GM12878 (cell line): ENCODE measurements around the gene XRCC4. TPM values are rescaled to one million over a fixed set of nuclear protein-coding genes. Genes with fewer than 3 reads are reported as not detected.

Experiments
- ATAC-seq: fragments of 200-7000 bp; cut with Tn5 transposase; 3 replicates; pipeline ENCODE4 v1.9.1; 2020; ENCODE audit warnings: mild to moderate bottlenecking, moderate library complexity
- BruUV-seq: library from RNA; stranded (reverse); fragments of 400-500 nt; replicated peaks from 2 replicates; lab custom pipeline; 2021; lab: Mats Ljungman, UMichigan
- CTCF ChIA-PET: fragments of 300-600 bp; sonication (Branson Sonifier 250); formaldehyde crosslinking; extraction: SDS; loops from one replicate; lab custom pipeline; 2021; ENCODE audit warnings: inconsistent platforms; lab: Yijun Ruan, JAX
- POLR2A ChIA-PET: fragments of 350-600 bp; formaldehyde crosslinking; extraction: SDS; loops from one replicate; lab custom pipeline; 2021; ENCODE audit warnings: inconsistent platforms; lab: Charles Lee
- RAD21 ChIA-PET: fragments of 300-600 bp; sonication (Branson Sonifier 250); formaldehyde crosslinking; loops from one replicate; lab custom pipeline; 2023; ENCODE audit warnings: antibody characterized with exemption; ENCODE audit not compliant: unreplicated experiment; lab: Charles Lee
- SMC1A ChIA-PET: fragments of 300-600 bp; sonication (Branson Sonifier 250); formaldehyde crosslinking; loops from one replicate; lab custom pipeline; 2023; ENCODE audit not compliant: unreplicated experiment, uncharacterized antibody; lab: Charles Lee
- DNase-seq: peaks from one replicate; pipeline ENCODE4 v3.0.0-alpha.2; 2011; ENCODE audit warnings: low read depth, low spot score
- FAIRE-seq: peaks from 3 replicates; lab custom pipeline; 2011; peaks lifted over from hg19 to GRCh38; lab: Jason Lieb, UNC
- H2AFZ ChIP-seq: 2 replicates; pipeline ENCODE4 v1.6.0; 2011; ENCODE audit warnings: low read depth, low read length, control low read depth; ENCODE audit not compliant: control insufficient read depth
- H3K27ac ChIP-seq: 2 replicates; pipeline ENCODE4 v1.5.1; 2011; ENCODE audit warnings: control low read depth; ENCODE audit not compliant: control insufficient read depth, insufficient read depth
- H3K27me3 ChIP-seq, 2 experiments: replicated peaks in 1 of 2; 2 replicates each; pipeline versions ENCODE4 v1.6.0 to v1.6.1; 2011; ENCODE audit warnings: low read length in 1 of 2; ENCODE audit not compliant: control insufficient read depth in 2 of 2, insufficient read depth in 2 of 2
- H3K36me3 ChIP-seq, 2 experiments: 2 replicates each; pipeline ENCODE4 v1.5.1; 2011; ENCODE audit warnings: low read length in 1 of 2; ENCODE audit not compliant: control insufficient read depth in 2 of 2, insufficient read depth in 2 of 2
- H3K4me1 ChIP-seq: 2 replicates; pipeline ENCODE4 v1.6.1; 2011; ENCODE audit warnings: mild to moderate bottlenecking, low read length, moderate library complexity, mixed read lengths; ENCODE audit not compliant: control insufficient read depth, insufficient read depth
- H3K4me2 ChIP-seq: 2 replicates; pipeline ENCODE4 v1.6.0; 2011; ENCODE audit warnings: control low read depth; ENCODE audit not compliant: control insufficient read depth, insufficient read depth
- H3K4me3 ChIP-seq: fragments of 200-600 bp; sonication (generic); 2 replicates; pipeline ENCODE4 v1.5.1; 2016
- H3K79me2 ChIP-seq: 2 replicates; pipeline ENCODE4 v1.6.0; 2011; ENCODE audit warnings: low read length; ENCODE audit not compliant: control insufficient read depth, insufficient read depth
- H3K9ac ChIP-seq: 2 replicates; pipeline ENCODE4 v1.8.0; 2011; ENCODE audit warnings: low read length, control low read depth, mixed read lengths; ENCODE audit not compliant: control insufficient read depth, insufficient read depth
- H3K9me3 ChIP-seq: replicated peaks from 3 replicates; pipeline ENCODE4 v1.5.1; 2011; ENCODE audit warnings: mild to moderate bottlenecking, low read length; ENCODE audit not compliant: control insufficient read depth, insufficient read depth
- H4K20me1 ChIP-seq: 2 replicates; pipeline ENCODE4 v1.6.0; 2011; ENCODE audit not compliant: control insufficient read depth, insufficient read depth
- BCL11A ChIP-seq: IDR thresholded peaks from 2 replicates; pipeline ENCODE4 v1.6.1; 2011; ENCODE audit warnings: low read depth, low read length
- EGR1 ChIP-seq, 2 experiments: IDR thresholded peaks; 1 replicate in 1 of 2; 2 replicates in 1 of 2; pipeline ENCODE4 v1.6.1; 2011 to 2012; ENCODE audit warnings: low read depth in 2 of 2, low read length in 2 of 2, borderline replicate concordance in 1 of 2, mild to moderate bottlenecking in 1 of 2, moderate library complexity in 1 of 2
- EP300 ChIP-seq, 2 experiments: fragments of 150-350 bp in 1 of 2; IDR thresholded peaks; 2 replicates each; pipeline ENCODE4 v1.6.1; 2011 to 2012; ENCODE audit warnings: low read depth in 2 of 2, low read length in 2 of 2, borderline replicate concordance in 1 of 2, improper control_type of control experiment in 1 of 2, inconsistent platforms in 1 of 2; ENCODE audit not compliant: control insufficient read depth in 1 of 2
- FOXM1 ChIP-seq: IDR thresholded peaks from 2 replicates; pipeline ENCODE4 v1.6.1; 2012; ENCODE audit warnings: low read depth, mild to moderate bottlenecking, inconsistent platforms, low read length, moderate library complexity
- HDGF ChIP-seq: fragments of 450-650 bp; IDR thresholded peaks from 2 replicates; pipeline ENCODE4 v1.6.1; 2016; ENCODE audit warnings: antibody characterized with exemption
- JUNB ChIP-seq: IDR thresholded peaks from 2 replicates; pipeline ENCODE4 v1.6.1; 2016; ENCODE audit warnings: antibody characterized with exemption, mild to moderate bottlenecking
- POLR2AphosphoS5 ChIP-seq: IDR thresholded peaks from 2 replicates; pipeline ENCODE4 v1.6.1; 2011; ENCODE audit warnings: mild to moderate bottlenecking, low read length, inconsistent platforms
- RB1 ChIP-seq: fragments of 450-650 bp; formaldehyde crosslinking; IDR thresholded peaks from 2 replicates; pipeline ENCODE4 v1.6.1; 2017; ENCODE audit warnings: mild to moderate bottlenecking, borderline replicate concordance
- STAT1 ChIP-seq: fragments of 450-650 bp; conservative IDR thresholded peaks from 2 replicates; pipeline ENCODE4 v1.6.1; 2014; ENCODE audit warnings: antibody characterized with exemption, mild to moderate bottlenecking
- ZZZ3 ChIP-seq: IDR thresholded peaks from 2 replicates; pipeline ENCODE4 v1.6.1; 2011; ENCODE audit warnings: low read depth; ENCODE audit not compliant: control insufficient read depth, insufficient read length
- WGBS: methylation state at CpG from one replicate; pipeline ENCODE4 v1.1.6; 2016; ENCODE audit warnings: low lambda C conversion rate; ENCODE audit not compliant: insufficient replicate concordance, insufficient coverage; ENCODE audit errors: missing lambda C conversion rate; 5-methylcytosine and 5-hydroxymethylcytosine counted together
- in situ Hi-C: fragments of 300-500 bp; cut with MboI; formaldehyde crosslinking; loops from 9 replicates; pipeline ENCODE4 v1.14.3; 2018; ENCODE audit warnings: mixed read lengths
- intact Hi-C: fragments of 100-400 bp; cut with micrococcal nuclease; formaldehyde crosslinking; loops from one replicate; pipeline ENCODE4 v1.14.2; 2022; ENCODE audit not compliant: unreplicated experiment
- polyA plus RNA-seq, 11 experiments: library from polyadenylated mRNA; depleted of rRNA in 4 of 11; unstranded in 6 of 11; stranded (reverse) in 5 of 11; fragments of >200 nt; fragmentation: Nextera tagmentation in 4 of 11; fragmentation: Illumina TruSeq in 1 of 11; extraction: Ambion mirVana in 4 of 11; extraction: Trizol in 1 of 11; gene quantifications; 1 replicate in 1 of 11; 2 replicates in 10 of 11; pipeline versions ENCODE4 v1.2.1 to v1.2.3, GENCODE V29; 2011 to 2016; ENCODE audit warnings: inconsistent platforms in 2 of 11, missing spikeins in 2 of 11, low read depth in 1 of 11
- total RNA-seq, 4 experiments: library from RNA; depleted of rRNA in 3 of 4; stranded (reverse); fragments of >200 nt in 3 of 4; fragmentation: Illumina TruSeq in 1 of 4; extraction: Trizol in 1 of 4; gene quantifications; 2 replicates each; pipeline versions ENCODE4 v1.2.1 to v1.2.3, GENCODE V29; 2013 to 2021
- TF ChIP-seq, protein P1 (sequence below): IDR thresholded peaks from 2 replicates; pipeline ENCODE4 v1.6.1; 2011; ENCODE audit warnings: low read depth, mild to moderate bottlenecking, low read length, moderate library complexity, borderline replicate concordance; ENCODE audit errors: extremely low read depth
- TF ChIP-seq, protein P2 (sequence below): fragments of 450-650 bp; formaldehyde crosslinking; IDR thresholded peaks from 2 replicates; pipeline ENCODE4 v1.4.0; 2020; ENCODE audit warnings: mild to moderate bottlenecking, moderate library complexity

Gene XRCC4
- total and polyA plus RNA-seq, 10 of the 15 experiments (the other 5 are each of a cell fraction or from before 2014, with no cell fraction given): 12.1 to 53.6 (median 25.8) TPM

DNA sequence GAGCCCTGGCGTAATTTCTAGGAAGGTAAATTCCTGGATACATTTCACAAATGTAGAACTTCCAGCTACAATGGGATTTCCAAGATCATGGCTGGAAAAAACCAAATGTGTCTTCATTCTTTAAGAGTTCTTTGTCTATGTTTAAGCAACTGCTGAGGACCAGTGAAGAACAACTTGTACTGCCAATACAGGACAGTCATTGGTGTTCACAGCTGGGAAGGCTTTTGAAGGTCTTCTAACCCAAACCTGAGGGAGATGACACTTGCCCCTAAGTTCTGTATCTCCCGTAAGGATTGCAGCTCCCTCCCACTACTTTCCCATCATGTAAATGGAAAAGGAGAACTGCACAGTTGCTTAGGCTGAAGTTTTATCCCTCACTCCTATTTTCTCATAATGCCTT is 28.5 kb upstream of the XRCC4 start:
- intact Hi-C loops: no loop called here
- ChIA-PET POLR2A (interaction anchor here (2.2 kb wide), 1 partner anchor 22 kb away, joined by 4 read pairs; no protein-coding TSS in a partner anchor), RAD21 (no interaction called here), CTCF (no interaction called here), SMC1A (interaction anchor here (0.8 to 2.4 kb wide), 5 partner anchors 11 to 382 kb away, joined by 3 to 7 read pairs (median 3); no protein-coding TSS in a partner anchor)
- no peaks in the 10 kb centered on the region for H3K4me1 ChIP-seq
- H3K9me3 ChIP-seq: no peaks in the 10 kb centered on the region
- no peaks in the 10 kb centered on the region for H3K27me3 ChIP-seq
- H2AFZ ChIP-seq: no peak overlapping the region
- in situ Hi-C loops: no loop called here
- no peak overlapping the region for H3K27ac ChIP-seq
- 100% methylated on average over 2 of the region's 2 CpGs for WGBS
- H3K4me2 ChIP-seq: no peak overlapping the region
- no peak for TF ChIP-seq FOXM1
- DNase-seq (no peak), ATAC-seq (no peak), FAIRE-seq (no peak)
- no peaks in the 10 kb centered on the region for H4K20me1 ChIP-seq
- no peak overlapping the region for H3K9ac ChIP-seq
- H3K36me3 ChIP-seq: peaks cover 0 to 6% of the 10 kb centered on the region in 2 experiments; a peak in 1 of 4 replicates
- no peaks in the 10 kb centered on the region for H3K79me2 ChIP-seq
- no TSS peak for BruUV-seq
- no peak overlapping the region for H3K4me3 ChIP-seq

DNA sequence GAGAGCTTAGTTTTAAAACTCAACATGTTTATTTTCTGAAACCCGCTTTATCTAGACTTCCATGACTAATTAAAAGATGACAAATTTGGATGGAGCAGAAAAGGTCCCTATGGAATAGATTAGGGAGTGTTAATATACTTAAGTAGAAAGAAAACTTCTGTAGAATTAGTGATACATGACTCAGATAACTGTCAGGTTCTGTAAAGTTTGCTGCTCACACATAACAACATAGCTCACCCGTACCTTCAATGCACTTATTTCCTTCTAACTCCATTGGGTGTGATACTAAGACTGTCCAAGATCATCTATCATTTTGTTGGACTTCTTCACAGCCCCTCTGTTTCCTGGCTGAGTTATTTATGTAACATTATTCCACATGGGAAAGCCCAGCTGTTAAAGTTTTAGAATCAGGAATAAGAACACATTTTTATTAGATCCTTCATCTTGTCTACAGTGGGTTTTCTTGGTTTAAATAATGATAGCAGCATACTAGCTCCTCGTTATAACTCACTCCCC is 27.9 kb upstream of the XRCC4 start:
- ChIA-PET POLR2A (interaction anchor here (2.2 kb wide), 1 partner anchor 22 kb away, joined by 4 read pairs; no protein-coding TSS in a partner anchor), CTCF (interaction anchor here (1.2 kb wide), 1 partner anchor 380 kb away, joined by 4 read pairs; no protein-coding TSS in a partner anchor), SMC1A (interaction anchor here (0.8 to 2.4 kb wide), 5 partner anchors 10 to 381 kb away, joined by 3 to 7 read pairs (median 3); no protein-coding TSS in a partner anchor), RAD21 (no interaction called here)
- FAIRE-seq (no peak), ATAC-seq (no peak), DNase-seq (no peak)
- Histone ChIP-seq H3K9me3 (no peaks in the 10 kb centered on the region), H3K27ac (no peak overlapping the region), H3K4me1 (no peaks in the 10 kb centered on the region), H3K4me2 (no peak overlapping the region), H3K9ac (no peak overlapping the region), H3K27me3 (no peaks in the 10 kb centered on the region), H3K79me2 (no peaks in the 10 kb centered on the region), H4K20me1 (no peaks in the 10 kb centered on the region), H3K4me3 (no peak overlapping the region), H2AFZ (no peak overlapping the region), H3K36me3 (peaks cover 0 to 10% of the 10 kb centered on the region in 2 experiments; a peak in 1 of 4 replicates)
- no TSS peak for BruUV-seq
- intact Hi-C loops (no loop called here), in situ Hi-C loops (no loop called here)
- WGBS: 98% methylated on average over 3 of the region's 3 CpGs
- TF ChIP-seq POLR2AphosphoS5 (no peak), ZZZ3 (no peak), HDGF (no peak), EGR1 (IDR thresholded peaks at IDR 0.05; ENCODE audit: borderline replicate concordance in 1 of 2, low read depth in 2 of 2, low read length in 2 of 2) (no peak), BCL11A (no peak), JUNB (no peak), EP300 (IDR thresholded peaks at IDR 0.05; ENCODE audit: borderline replicate concordance in 1 of 2, control insufficient read depth in 1 of 2, low read depth in 2 of 2, low read length in 2 of 2) (no peak), STAT1 (no peak), RB1 (no peak)
- TF ChIP-seq, protein P1, sequence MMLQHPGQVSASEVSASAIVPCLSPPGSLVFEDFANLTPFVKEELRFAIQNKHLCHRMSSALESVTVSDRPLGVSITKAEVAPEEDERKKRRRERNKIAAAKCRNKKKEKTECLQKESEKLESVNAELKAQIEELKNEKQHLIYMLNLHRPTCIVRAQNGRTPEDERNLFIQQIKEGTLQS: no peak
- TF ChIP-seq, protein P2, sequence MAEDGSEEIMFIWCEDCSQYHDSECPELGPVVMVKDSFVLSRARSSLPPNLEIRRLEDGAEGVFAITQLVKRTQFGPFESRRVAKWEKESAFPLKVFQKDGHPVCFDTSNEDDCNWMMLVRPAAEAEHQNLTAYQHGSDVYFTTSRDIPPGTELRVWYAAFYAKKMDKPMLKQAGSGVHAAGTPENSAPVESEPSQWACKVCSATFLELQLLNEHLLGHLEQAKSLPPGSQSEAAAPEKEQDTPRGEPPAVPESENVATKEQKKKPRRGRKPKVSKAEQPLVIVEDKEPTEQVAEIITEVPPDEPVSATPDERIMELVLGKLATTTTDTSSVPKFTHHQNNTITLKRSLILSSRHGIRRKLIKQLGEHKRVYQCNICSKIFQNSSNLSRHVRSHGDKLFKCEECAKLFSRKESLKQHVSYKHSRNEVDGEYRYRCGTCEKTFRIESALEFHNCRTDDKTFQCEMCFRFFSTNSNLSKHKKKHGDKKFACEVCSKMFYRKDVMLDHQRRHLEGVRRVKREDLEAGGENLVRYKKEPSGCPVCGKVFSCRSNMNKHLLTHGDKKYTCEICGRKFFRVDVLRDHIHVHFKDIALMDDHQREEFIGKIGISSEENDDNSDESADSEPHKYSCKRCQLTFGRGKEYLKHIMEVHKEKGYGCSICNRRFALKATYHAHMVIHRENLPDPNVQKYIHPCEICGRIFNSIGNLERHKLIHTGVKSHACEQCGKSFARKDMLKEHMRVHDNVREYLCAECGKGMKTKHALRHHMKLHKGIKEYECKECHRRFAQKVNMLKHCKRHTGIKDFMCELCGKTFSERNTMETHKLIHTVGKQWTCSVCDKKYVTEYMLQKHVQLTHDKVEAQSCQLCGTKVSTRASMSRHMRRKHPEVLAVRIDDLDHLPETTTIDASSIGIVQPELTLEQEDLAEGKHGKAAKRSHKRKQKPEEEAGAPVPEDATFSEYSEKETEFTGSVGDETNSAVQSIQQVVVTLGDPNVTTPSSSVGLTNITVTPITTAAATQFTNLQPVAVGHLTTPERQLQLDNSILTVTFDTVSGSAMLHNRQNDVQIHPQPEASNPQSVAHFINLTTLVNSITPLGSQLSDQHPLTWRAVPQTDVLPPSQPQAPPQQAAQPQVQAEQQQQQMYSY (CRISPR knock-in tag): no peak
